ENCODE results near the gene FAM222A. TPM values are rescaled to one million over a fixed set of nuclear protein-coding genes. Genes with fewer than 3 reads are reported as not detected.

Gene FAM222A
- total RNA-seq, 1 experiment from 2014 or later: 3.7 TPM

DNA sequence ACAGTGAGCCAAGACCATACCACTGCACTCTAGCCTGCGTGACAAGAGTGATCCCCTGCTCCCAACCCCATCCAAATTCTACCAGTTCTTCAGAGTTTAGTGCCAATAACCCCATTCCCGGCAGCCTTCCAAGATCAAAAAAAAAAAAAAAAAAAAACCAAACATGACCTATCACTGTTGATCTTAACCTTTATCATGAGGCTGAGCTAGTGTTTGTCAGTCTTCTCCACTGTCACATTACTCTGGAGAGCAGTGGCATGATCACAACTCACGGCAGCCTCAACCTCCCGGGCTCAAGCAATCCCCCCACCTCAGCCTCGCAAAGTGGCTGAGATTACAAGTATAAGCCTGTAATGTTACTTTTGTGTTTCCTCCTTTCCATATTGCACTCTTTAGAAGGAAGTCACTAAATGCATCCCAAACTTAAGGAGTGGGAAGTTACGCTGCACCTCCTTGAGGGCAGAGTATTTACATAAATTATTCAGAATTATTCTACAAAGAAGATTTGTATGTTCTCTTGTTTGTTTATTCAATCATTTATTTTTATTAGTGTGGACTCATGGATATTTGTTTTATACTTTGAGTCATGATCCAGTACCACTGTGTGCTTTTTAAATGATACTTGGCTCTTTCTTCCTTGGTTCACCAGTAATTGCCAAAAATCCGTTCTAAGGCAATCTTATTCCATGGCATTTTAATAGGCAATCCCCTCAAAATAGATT, 31.5 kb upstream of the FAM222A start:
- Histone ChIP-seq H3K4me3 (replicated peaks in 1 of 2; ENCODE audit: low read depth in 1 of 2, low read length in 2 of 2) (no peak overlapping the region), H2AFZ (ENCODE audit: low read depth, low read length, poor library complexity, severe bottlenecking) (no peak overlapping the region), H3K9ac (ENCODE audit: low read length) (no peak overlapping the region), H3K9me2 (ENCODE audit: insufficient read depth) (no peaks in the 10 kb centered on the region), H3K4me1 (ENCODE audit: control insufficient read depth in 1 of 2, insufficient read depth in 2 of 2, low read length in 2 of 2) (no peaks in the 10 kb centered on the region), H3K27me3 (ENCODE audit: insufficient read depth, low read length) (peaks cover 3% of the 10 kb centered on the region; the same call in 1 of the 2 replicates), H4K20me1 (ENCODE audit: insufficient read depth) (no peaks in the 10 kb centered on the region), H3K27ac (ENCODE audit: low read depth, low read length) (no peak overlapping the region), H3K79me2 (ENCODE audit: insufficient read depth, low read length) (no peaks in the 10 kb centered on the region), H3K4me2 (ENCODE audit: low read length) (no peak overlapping the region), H3K36me3 (ENCODE audit: control insufficient read depth in 1 of 2, insufficient read depth in 2 of 2, low read length in 2 of 2) (no peaks in the 10 kb centered on the region), H3K9me3 (ENCODE audit: control insufficient read depth in 1 of 2, insufficient read depth in 1 of 2, low read depth in 1 of 2, low read length in 2 of 2) (no peaks in the 10 kb centered on the region)
- ChIA-PET RAD21 (ENCODE audit: low non-redundant PET in 1 of 2, low total read pairs in 2 of 2, uncharacterized antibody in 2 of 2, unreplicated experiment in 2 of 2) (interaction anchor here in 1 of 2 experiments (0.6 kb wide), 1 partner anchor 1754 kb away, joined by 4 read pairs; no protein-coding TSS in a partner anchor), CTCF (no interaction called here), POLR2A (no interaction called here)
- TF ChIP-seq, protein P1, sequence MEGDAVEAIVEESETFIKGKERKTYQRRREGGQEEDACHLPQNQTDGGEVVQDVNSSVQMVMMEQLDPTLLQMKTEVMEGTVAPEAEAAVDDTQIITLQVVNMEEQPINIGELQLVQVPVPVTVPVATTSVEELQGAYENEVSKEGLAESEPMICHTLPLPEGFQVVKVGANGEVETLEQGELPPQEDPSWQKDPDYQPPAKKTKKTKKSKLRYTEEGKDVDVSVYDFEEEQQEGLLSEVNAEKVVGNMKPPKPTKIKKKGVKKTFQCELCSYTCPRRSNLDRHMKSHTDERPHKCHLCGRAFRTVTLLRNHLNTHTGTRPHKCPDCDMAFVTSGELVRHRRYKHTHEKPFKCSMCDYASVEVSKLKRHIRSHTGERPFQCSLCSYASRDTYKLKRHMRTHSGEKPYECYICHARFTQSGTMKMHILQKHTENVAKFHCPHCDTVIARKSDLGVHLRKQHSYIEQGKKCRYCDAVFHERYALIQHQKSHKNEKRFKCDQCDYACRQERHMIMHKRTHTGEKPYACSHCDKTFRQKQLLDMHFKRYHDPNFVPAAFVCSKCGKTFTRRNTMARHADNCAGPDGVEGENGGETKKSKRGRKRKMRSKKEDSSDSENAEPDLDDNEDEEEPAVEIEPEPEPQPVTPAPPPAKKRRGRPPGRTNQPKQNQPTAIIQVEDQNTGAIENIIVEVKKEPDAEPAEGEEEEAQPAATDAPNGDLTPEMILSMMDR (IDR thresholded peaks at IDR 0.05 in 2 of 3, conservative IDR thresholded peaks at IDR 0.05 in 1 of 3; ENCODE audit: borderline replicate concordance in 1 of 3, insufficient read depth in 1 of 3, low read depth in 2 of 3, low read length in 2 of 3): no peak
- TF ChIP-seq ZNF274 (IDR thresholded peaks at IDR 0.05; ENCODE audit: low read depth, low read length): no peak
- TF ChIP-seq SIN3A (IDR thresholded peaks at IDR 0.05; ENCODE audit: low read depth): no peak
- TF ChIP-seq CEBPB (IDR thresholded peaks at IDR 0.05; ENCODE audit: low read depth): no peak
- TF ChIP-seq CBX3 (IDR thresholded peaks at IDR 0.05; ENCODE audit: low read depth): no peak
- no peak for TF ChIP-seq TCF7L2 (IDR thresholded peaks at IDR 0.05; ENCODE audit: borderline replicate concordance, extremely low read depth, insufficient read depth, insufficient read length)
- TF ChIP-seq JUND (IDR thresholded peaks at IDR 0.05): no peak
- no peak for TF ChIP-seq YY1 (IDR thresholded peaks at IDR 0.05; ENCODE audit: extremely low read depth, insufficient replicate concordance, low read depth, low read length)
- TF ChIP-seq, protein P2, sequence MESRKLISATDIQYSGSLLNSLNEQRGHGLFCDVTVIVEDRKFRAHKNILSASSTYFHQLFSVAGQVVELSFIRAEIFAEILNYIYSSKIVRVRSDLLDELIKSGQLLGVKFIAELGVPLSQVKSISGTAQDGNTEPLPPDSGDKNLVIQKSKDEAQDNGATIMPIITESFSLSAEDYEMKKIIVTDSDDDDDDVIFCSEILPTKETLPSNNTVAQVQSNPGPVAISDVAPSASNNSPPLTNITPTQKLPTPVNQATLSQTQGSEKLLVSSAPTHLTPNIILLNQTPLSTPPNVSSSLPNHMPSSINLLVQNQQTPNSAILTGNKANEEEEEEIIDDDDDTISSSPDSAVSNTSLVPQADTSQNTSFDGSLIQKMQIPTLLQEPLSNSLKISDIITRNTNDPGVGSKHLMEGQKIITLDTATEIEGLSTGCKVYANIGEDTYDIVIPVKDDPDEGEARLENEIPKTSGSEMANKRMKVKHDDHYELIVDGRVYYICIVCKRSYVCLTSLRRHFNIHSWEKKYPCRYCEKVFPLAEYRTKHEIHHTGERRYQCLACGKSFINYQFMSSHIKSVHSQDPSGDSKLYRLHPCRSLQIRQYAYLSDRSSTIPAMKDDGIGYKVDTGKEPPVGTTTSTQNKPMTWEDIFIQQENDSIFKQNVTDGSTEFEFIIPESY (IDR thresholded peaks at IDR 0.05; ENCODE audit: extremely low read depth, insufficient replicate concordance, low read length): no peak
- no peak for ATAC-seq
- DNase-seq (ENCODE audit: low read depth, low spot score): no peak
- BruUV-seq (replicated peaks): no TSS peak
- intact Hi-C loops (cut with micrococcal nuclease): no loop called here
